Measurements from ENCODE around the gene RSU1.

RSU1 gene

GRCh38 chr10:16653224-16653623 lies 164.0 kb downstream of the RSU1 start:
- TF ChIP-seq CTCF (IDR thresholded peaks at IDR 0.05; ENCODE audit: control insufficient read depth, extremely low read depth, insufficient read depth) = no peak
- H3K4me3 ChIP-seq (ENCODE audit: low read depth, low read length) = no peak overlapping the region
- no peak for DNase-seq (ENCODE audit: low read depth)

- TF ChIP-seq CTCF (IDR thresholded peaks at IDR 0.05; ENCODE audit: control insufficient read depth, extremely low read depth, insufficient read depth) = no peak
- no peak overlapping the region for H3K4me3 ChIP-seq (ENCODE audit: low read depth, low read length)
- DNase-seq (ENCODE audit: low read depth) = no peak
Observed at GRCh38 chr10:16652154-16652553, 165.1 kb downstream of the RSU1 start.

- no peak for TF ChIP-seq CTCF (IDR thresholded peaks at IDR 0.05; ENCODE audit: control insufficient read depth, extremely low read depth, insufficient read depth)
- DNase-seq (ENCODE audit: low read depth) = no peak
Observed at GRCh38 chr10:16649757-16650156, 167.5 kb downstream of the RSU1 start.

GRCh38 chr10:16648366-16648765 lies 168.9 kb downstream of the RSU1 start:
- TF ChIP-seq CTCF (IDR thresholded peaks at IDR 0.05; ENCODE audit: control insufficient read depth, extremely low read depth, insufficient read depth) = no peak
- no peak for DNase-seq (ENCODE audit: low read depth)
- no peak overlapping the region for H3K4me3 ChIP-seq (ENCODE audit: low read depth, low read length)

More at GRCh38 chr10:16649757-16650156, 167.5 kb downstream of the RSU1 start:
- H3K4me3 ChIP-seq (ENCODE audit: low read depth, low read length) = no peak overlapping the region

GRCh38 chr10:16646181-16647059 lies 170.8 kb downstream of the RSU1 start:
- no peak for DNase-seq (ENCODE audit: low read depth)
- H3K4me3 ChIP-seq (ENCODE audit: low read depth, low read length) = no peak overlapping the region
- no peak for TF ChIP-seq CTCF (IDR thresholded peaks at IDR 0.05; ENCODE audit: control insufficient read depth, extremely low read depth, insufficient read depth)

DNA sequence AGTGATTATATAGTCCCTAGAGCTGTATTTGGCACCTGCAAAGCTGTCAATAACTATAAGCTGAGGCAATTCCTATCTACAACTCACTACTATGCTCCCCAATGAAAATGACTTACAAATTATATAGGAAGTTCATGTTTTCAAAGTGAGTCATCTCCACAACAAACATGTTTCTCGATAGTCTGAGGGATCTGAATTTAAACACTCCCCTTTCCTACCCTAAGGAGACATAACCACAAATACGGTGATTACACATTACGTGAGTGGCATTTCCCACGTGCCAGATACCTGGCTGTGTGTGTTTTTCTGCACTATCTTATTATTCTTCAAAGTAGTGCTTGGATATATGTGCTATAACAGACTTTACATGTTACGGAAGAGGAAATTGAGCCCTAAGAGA lies 173.1 kb downstream of the RSU1 start:
- TF ChIP-seq CTCF (IDR thresholded peaks at IDR 0.05; ENCODE audit: control insufficient read depth, extremely low read depth, insufficient read depth) = no peak
- no peak for DNase-seq (ENCODE audit: low read depth)
- H3K4me3 ChIP-seq (ENCODE audit: low read depth, low read length) = no peak overlapping the region

- H3K4me3 ChIP-seq (ENCODE audit: low read depth, low read length) = no peak overlapping the region
- no peak for TF ChIP-seq CTCF (IDR thresholded peaks at IDR 0.05; ENCODE audit: control insufficient read depth, extremely low read depth, insufficient read depth)
- DNase-seq (ENCODE audit: low read depth) = no peak
Observed at GRCh38 chr10:16643502-16643901, 173.7 kb downstream of the RSU1 start.

All from LNCaP clone FGC (cell line).